HepG2 (cell line): ENCODE results near the gene CKAP5. TPM values are rescaled to one million over a fixed set of nuclear protein-coding genes. Genes with fewer than 3 reads are reported as not detected.

Experiments used
- ATAC-seq: fragments of 200-7000 bp; cut with Tn5 transposase; 3 replicates; pipeline ENCODE4 v1.9.1; 2020; ENCODE audit warnings: mild to moderate bottlenecking, moderate library complexity
- BruUV-seq: library from RNA; stranded (reverse); fragments of 400-500 nt; replicated peaks from 2 replicates; lab custom pipeline; 2021; lab: Mats Ljungman, UMichigan
- CTCF ChIA-PET: fragments of 300-600 bp; formaldehyde crosslinking; extraction: SDS; loops from one replicate; lab custom pipeline; 2021; ENCODE audit warnings: low total read pairs, inconsistent platforms, low intra/inter-chr PET ratio; lab: Yijun Ruan, JAX
- POLR2A ChIA-PET: fragments of 350-600 bp; sonication (Branson Sonifier 250); formaldehyde crosslinking; loops from one replicate; lab custom pipeline; 2020; ENCODE audit warnings: antibody characterized with exemption, inconsistent platforms; lab: Yijun Ruan, JAX
- DNase-seq: peaks from one replicate; pipeline ENCODE4 v3.0.0-alpha.2; 2015; ENCODE audit warnings: low spot score
- FAIRE-seq: peaks from 3 replicates; lab custom pipeline; 2011; peaks lifted over from hg19 to GRCh38; lab: Jason Lieb, UNC
- H2AFZ ChIP-seq: one replicate; pipeline ENCODE4 v1.6.1; 2011; ENCODE audit warnings: low read length, inconsistent platforms
- H3K27ac ChIP-seq: fragments of 300-600 bp; 3 replicates; pipeline ENCODE4 v1.8.0; 2011; ENCODE audit warnings: mixed run types, mild to moderate bottlenecking, mixed read lengths, low read length, inconsistent platforms; ENCODE audit not compliant: insufficient read depth; ENCODE audit errors: extremely low read length
- H3K27me3 ChIP-seq, 2 experiments: fragments of 200-600 bp in 1 of 2; 2 replicates in 1 of 2; 3 replicates in 1 of 2; pipeline versions ENCODE4 v1.6.0 to v1.8.0; 2011; ENCODE audit warnings: low read length in 2 of 2, mild to moderate bottlenecking in 2 of 2, moderate library complexity in 2 of 2, inconsistent platforms in 1 of 2; ENCODE audit not compliant: insufficient read depth in 2 of 2, control insufficient read depth in 1 of 2
- H3K36me3 ChIP-seq, 2 experiments: fragments of 200-600 bp in 1 of 2; replicated peaks in 1 of 2; 2 replicates in 1 of 2; 3 replicates in 1 of 2; pipeline versions ENCODE4 v1.5.1 to v1.8.0; 2011; ENCODE audit warnings: low read length in 2 of 2, inconsistent platforms in 1 of 2; ENCODE audit not compliant: insufficient read depth in 2 of 2, control insufficient read depth in 1 of 2
- H3K4me1 ChIP-seq: 2 replicates; pipeline ENCODE4 v1.5.1; 2012; ENCODE audit warnings: low read length, inconsistent platforms; ENCODE audit not compliant: insufficient read depth
- H3K4me2 ChIP-seq: 2 replicates; pipeline ENCODE4 v1.6.0; 2011; ENCODE audit warnings: low read depth, low read length, inconsistent platforms
- H3K4me3 ChIP-seq, 3 experiments: fragments of 200-600 bp in 1 of 3; sonication (generic), shearing (Covaris generic) in 1 of 3; replicated peaks in 1 of 3; 2 replicates each; pipeline ENCODE4 v1.5.1; 2011 to 2016; ENCODE audit warnings: low read length in 3 of 3, inconsistent platforms in 2 of 3, low read depth in 2 of 3, mild to moderate bottlenecking in 2 of 3, control low read depth in 1 of 3, mixed read lengths in 1 of 3; ENCODE audit not compliant: insufficient read depth in 1 of 3
- H3K79me2 ChIP-seq: one replicate; pipeline ENCODE4 v1.6.1; 2011; ENCODE audit warnings: low read length, inconsistent platforms; ENCODE audit not compliant: insufficient read depth
- H3K9ac ChIP-seq: 2 replicates; pipeline ENCODE4 v1.6.0; 2011; ENCODE audit warnings: mild to moderate bottlenecking, low read depth, low read length, inconsistent platforms; ENCODE audit not compliant: insufficient read depth
- H3K9me3 ChIP-seq: 2 replicates; pipeline ENCODE4 v1.5.1; 2012; ENCODE audit warnings: mild to moderate bottlenecking, low read length
- H4K20me1 ChIP-seq: 2 replicates; pipeline ENCODE4 v1.6.0; 2011; ENCODE audit warnings: inconsistent platforms, mild to moderate bottlenecking, low read length, moderate library complexity; ENCODE audit not compliant: insufficient read depth
- GTF2F1 ChIP-seq: fragments of 150-350 bp; IDR thresholded peaks from 2 replicates; pipeline ENCODE4 v1.6.1; 2014; ENCODE audit warnings: low read length
- IRX3 ChIP-seq: sonication (generic); formaldehyde crosslinking; IDR thresholded peaks from 2 replicates; pipeline ENCODE4 v1.8.1; 2023; ENCODE audit warnings: mild to moderate bottlenecking, low read depth, missing genetic modification reagents, borderline replicate concordance
- KLF15 ChIP-seq: sonication (generic); formaldehyde crosslinking; IDR thresholded peaks from 2 replicates; pipeline ENCODE4 v1.8.1; 2023; ENCODE audit warnings: borderline replicate concordance, mild to moderate bottlenecking, inconsistent platforms, missing genetic modification reagents, mixed read lengths
- PHF21A ChIP-seq: sonication (generic); formaldehyde crosslinking; IDR thresholded peaks from 2 replicates; pipeline ENCODE4 v1.5.0; 2020; ENCODE audit warnings: mild to moderate bottlenecking, missing genetic modification reagents
- WGBS: methylation state at CpG from one replicate; pipeline ENCODE4 v1.1.6; 2017; ENCODE audit warnings: low lambda C conversion rate; 5-methylcytosine and 5-hydroxymethylcytosine counted together
- in situ Hi-C: cut with HindIII; loops from 2 replicates; pipeline ENCODE4 v1.10.0; 2017; ENCODE audit warnings: low pct_unique_long_range_greater_than_20kb; ENCODE audit not compliant: extremely low pct_ligation_motif_present
- intact Hi-C: fragments of 100-400 bp; cut with micrococcal nuclease; formaldehyde crosslinking; loops from one replicate; pipeline ENCODE4 v1.10.0; 2022; ENCODE audit not compliant: unreplicated experiment
- polyA plus RNA-seq, 8 experiments: library from polyadenylated mRNA; depleted of rRNA in 3 of 8; stranded (reverse) in 7 of 8; unstranded in 1 of 8; fragments of >200 nt; fragmentation: Illumina TruSeq in 4 of 8; extraction: Trizol in 4 of 8; gene quantifications; 2 replicates each; pipeline versions ENCODE4 v1.2.1 to v1.2.3, GENCODE V29; 2011 to 2016; ENCODE audit warnings: low read depth in 4 of 8, missing spikeins in 1 of 8, mixed read lengths in 1 of 8; ENCODE audit not compliant: insufficient read depth in 1 of 8
- total RNA-seq, 5 experiments: library from RNA; depleted of rRNA; stranded (reverse); fragments of >200 nt; fragmentation: Illumina TruSeq; extraction: Trizol; gene quantifications; 2 replicates each; pipeline ENCODE4 v1.2.3, GENCODE V29; 2016; ENCODE audit warnings: low read depth in 1 of 5
- TF ChIP-seq, protein P1 (sequence below): sonication (generic); formaldehyde crosslinking; IDR thresholded peaks from one replicate; pipeline ENCODE4 v1.5.1; 2020; ENCODE audit warnings: mild to moderate bottlenecking, missing genetic modification reagents; ENCODE audit errors: not compliant biosample characterization
- TF ChIP-seq, protein P2 (sequence below): sonication (generic); formaldehyde crosslinking; IDR thresholded peaks from 2 replicates; pipeline ENCODE4 v1.8.0; 2022; ENCODE audit warnings: mild to moderate bottlenecking, missing genetic modification reagents, moderate library complexity

Gene CKAP5
- total and polyA plus RNA-seq, 2 of the 13 experiments (the other 11 are each of a cell fraction or from before 2014, with no cell fraction given), result 79.2 to 103 TPM

DNA sequence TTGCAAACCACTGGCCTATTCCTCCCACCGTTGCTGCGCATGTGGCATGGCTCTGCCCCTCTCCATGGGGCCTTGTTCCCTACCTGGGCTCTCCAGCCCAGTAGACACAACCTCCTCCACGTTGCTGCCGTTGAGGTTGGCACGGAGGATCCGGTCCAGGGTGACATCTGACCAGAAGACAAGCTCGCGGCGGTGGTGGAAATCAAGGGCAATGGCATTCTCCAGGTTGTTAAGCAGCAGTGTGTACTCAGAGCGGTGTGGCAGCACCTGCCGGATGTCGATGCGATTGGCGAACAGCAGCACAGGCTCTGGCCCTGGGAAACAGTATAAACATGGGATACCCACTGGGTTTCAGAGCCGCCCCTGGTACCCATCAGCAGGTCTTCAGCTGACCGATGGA, 48.4 kb upstream of the CKAP5 start (continued):
- TF ChIP-seq, protein P1, sequence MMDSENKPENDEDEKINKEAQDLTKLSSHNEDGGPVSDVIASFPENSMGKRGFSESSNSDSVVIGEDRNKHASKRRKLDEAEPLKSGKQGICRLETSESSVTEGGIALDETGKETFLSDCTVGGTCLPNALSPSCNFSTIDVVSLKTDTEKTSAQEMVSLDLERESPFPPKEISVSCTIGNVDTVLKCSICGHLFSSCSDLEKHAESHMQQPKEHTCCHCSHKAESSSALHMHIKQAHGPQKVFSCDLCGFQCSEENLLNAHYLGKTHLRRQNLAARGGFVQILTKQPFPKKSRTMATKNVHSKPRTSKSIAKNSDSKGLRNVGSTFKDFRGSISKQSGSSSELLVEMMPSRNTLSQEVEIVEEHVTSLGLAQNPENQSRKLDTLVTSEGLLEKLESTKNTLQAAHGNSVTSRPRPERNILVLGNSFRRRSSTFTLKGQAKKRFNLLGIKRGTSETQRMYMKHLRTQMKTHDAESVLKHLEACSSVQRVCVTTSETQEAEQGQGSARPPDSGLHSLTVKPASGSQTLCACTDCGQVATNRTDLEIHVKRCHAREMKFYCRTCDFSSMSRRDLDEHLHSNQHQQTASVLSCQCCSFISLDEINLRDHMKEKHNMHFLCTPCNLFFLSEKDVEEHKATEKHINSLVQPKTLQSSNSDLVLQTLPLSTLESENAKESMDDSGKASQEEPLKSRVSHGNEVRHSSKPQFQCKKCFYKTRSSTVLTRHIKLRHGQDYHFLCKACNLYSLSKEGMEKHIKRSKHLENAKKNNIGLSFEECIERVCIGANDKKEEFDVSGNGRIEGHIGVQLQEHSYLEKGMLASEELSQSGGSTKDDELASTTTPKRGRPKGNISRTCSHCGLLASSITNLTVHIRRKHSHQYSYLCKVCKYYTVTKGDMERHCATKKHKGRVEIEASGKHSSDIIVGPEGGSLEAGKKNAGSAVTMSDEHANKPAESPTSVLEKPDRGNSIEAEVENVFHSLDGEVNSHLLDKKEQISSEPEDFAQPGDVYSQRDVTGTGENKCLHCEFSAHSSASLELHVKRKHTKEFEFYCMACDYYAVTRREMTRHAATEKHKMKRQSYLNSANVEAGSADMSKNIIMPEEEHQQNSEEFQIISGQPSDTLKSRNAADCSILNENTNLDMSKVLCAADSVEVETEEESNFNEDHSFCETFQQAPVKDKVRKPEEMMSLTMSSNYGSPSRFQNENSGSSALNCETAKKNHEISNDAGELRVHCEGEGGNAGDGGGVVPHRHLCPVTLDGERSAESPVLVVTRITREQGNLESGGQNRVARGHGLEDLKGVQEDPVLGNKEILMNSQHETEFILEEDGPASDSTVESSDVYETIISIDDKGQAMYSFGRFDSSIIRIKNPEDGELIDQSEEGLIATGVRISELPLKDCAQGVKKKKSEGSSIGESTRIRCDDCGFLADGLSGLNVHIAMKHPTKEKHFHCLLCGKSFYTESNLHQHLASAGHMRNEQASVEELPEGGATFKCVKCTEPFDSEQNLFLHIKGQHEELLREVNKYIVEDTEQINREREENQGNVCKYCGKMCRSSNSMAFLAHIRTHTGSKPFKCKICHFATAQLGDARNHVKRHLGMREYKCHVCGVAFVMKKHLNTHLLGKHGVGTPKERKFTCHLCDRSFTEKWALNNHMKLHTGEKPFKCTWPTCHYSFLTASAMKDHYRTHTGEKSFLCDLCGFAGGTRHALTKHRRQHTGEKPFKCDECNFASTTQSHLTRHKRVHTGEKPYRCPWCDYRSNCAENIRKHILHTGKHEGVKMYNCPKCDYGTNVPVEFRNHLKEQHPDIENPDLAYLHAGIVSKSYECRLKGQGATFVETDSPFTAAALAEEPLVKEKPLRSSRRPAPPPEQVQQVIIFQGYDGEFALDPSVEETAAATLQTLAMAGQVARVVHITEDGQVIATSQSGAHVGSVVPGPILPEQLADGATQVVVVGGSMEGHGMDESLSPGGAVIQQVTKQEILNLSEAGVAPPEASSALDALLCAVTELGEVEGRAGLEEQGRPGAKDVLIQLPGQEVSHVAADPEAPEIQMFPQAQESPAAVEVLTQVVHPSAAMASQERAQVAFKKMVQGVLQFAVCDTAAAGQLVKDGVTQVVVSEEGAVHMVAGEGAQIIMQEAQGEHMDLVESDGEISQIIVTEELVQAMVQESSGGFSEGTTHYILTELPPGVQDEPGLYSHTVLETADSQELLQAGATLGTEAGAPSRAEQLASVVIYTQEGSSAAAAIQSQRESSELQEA (CRISPR knock-in tag), result no peak
- TF ChIP-seq KLF15 (CRISPR knock-in tag) (no peak), IRX3 (no peak)

DNA sequence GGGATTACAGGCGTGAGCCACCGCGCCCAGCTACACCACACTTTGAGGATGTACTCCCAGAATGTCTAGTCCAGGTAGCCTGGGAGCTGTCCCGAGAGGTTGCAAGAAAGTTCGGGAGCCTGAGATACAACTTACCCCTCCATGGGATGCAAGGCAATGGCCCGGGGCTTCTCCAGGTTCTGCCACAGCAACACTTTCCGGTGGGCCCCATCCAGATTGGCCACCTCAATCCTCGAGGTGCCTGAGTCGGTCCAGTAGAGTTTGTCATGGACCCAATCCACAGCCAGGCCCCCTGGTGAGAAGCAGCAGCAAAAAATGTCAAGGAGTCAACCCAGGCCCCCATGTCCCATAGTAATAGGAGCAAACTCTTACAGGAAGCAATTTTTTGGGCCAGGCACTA, 46.8 kb upstream of the CKAP5 start:
- no TSS peak for BruUV-seq
- Histone ChIP-seq H3K4me1 (no peaks in the 10 kb centered on the region), H3K79me2 (no peaks in the 10 kb centered on the region), H3K4me3 (no peak overlapping the region), H3K27ac (no peak overlapping the region), H3K9me3 (no peaks in the 10 kb centered on the region), H3K27me3 (no peaks in the 10 kb centered on the region), H2AFZ (no peak overlapping the region), H3K4me2 (no peak overlapping the region), H3K9ac (no peak overlapping the region), H3K36me3 (peaks cover 18 to 46% of the 10 kb centered on the region in 2 experiments), H4K20me1 (no peaks in the 10 kb centered on the region)
- DNase-seq, result no peak
- ChIA-PET POLR2A (no interaction called here), CTCF (interaction anchor here (1.0 kb wide), 1 partner anchor 261 kb away, joined by 3 read pairs; no protein-coding TSS in a partner anchor)
- no peak for ATAC-seq
- 92% methylated on average over 2 of the region's 9 CpGs for WGBS
- TF ChIP-seq GTF2F1, result no peak
- TF ChIP-seq PHF21A (CRISPR knock-in tag), result no peak
- TF ChIP-seq, protein P2, sequence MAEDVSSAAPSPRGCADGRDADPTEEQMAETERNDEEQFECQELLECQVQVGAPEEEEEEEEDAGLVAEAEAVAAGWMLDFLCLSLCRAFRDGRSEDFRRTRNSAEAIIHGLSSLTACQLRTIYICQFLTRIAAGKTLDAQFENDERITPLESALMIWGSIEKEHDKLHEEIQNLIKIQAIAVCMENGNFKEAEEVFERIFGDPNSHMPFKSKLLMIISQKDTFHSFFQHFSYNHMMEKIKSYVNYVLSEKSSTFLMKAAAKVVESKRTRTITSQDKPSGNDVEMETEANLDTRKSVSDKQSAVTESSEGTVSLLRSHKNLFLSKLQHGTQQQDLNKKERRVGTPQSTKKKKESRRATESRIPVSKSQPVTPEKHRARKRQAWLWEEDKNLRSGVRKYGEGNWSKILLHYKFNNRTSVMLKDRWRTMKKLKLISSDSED (CRISPR knock-in tag), result no peak
- in situ Hi-C loops, result no loop called here
- FAIRE-seq, result no peak
- intact Hi-C loops, result no loop called here
